Right renal cortex interstitium (tissue), 3 donors: ENCODE measurements around the gene KCNE3. TPM values are rescaled to one million over a fixed set of nuclear protein-coding genes. Genes with fewer than 3 reads are reported as not detected.

Experiments used
- polyA plus RNA-seq, 3 donors: library from polyadenylated mRNA; unstranded; fragments of 120-200 nt; gene quantifications; one replicate each; pipeline ENCODE4 v1.2.1, GENCODE V29; 2013; ENCODE audit not compliant: insufficient read length in 3 of 3

KCNE3 gene
- polyA plus RNA-seq, 3 donors: 26.6 to 29.3 (median 28.3) TPM

Other genes starting within 250 kb of the KCNE3 start
- gene P4HA3, start 155.9 kb downstream of the KCNE3 start, polyA plus RNA-seq: 1 to 10 TPM in 2 of 3 donors, under 1 TPM in 1; 0.43 to 1.3 (median 1.1) TPM
- 1 to 10 TPM; 3.3 to 3.7 (median 3.6) TPM for gene PGM2L1, start 69.1 kb downstream of the KCNE3 start, polyA plus RNA-seq
- 10 to 100 TPM; 11.2 to 11.6 (median 11.3) TPM for gene LIPT2, start 26.2 kb upstream of the KCNE3 start, polyA plus RNA-seq
- gene POLD3, start 125.0 kb upstream of the KCNE3 start, polyA plus RNA-seq: 10 to 100 TPM; 34.7 to 37.6 (median 36.4) TPM